Measurements from ENCODE around the gene TGM6. TPM values are rescaled to one million over a fixed set of nuclear protein-coding genes. Genes with fewer than 3 reads are reported as not detected.

TGM6 gene
- total RNA-seq, 4 donors from 2014 or later = 0.65 TPM; not detected in 3

DNA sequence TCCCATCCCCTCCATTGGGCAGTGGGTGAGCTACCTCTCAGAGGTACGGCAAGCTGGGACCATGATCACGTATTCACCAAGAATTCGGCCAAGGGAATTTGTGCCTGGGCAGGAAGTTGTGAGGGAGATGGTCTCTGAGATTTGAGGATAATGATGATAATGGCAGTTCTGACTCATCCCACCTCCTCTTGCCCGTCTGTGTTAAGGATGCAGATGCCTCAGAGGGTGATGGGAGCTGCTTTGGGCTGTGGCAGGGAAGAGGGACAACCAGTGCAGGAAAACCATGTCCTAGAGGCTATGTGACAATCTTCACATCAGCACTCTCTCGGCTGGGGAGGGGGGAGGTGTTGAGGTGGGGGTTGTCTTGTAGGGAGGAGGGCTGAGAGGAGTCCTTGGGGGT lies 4.3 kb downstream of the TGM6 start:
- H3K4me3 ChIP-seq (ENCODE audit: low read depth, poor library complexity, severe bottlenecking) = no peak overlapping the region
- intact Hi-C loops (cut with DNase I; ENCODE audit: low total_unique reads) = no loop called here
- TF ChIP-seq, protein P1, sequence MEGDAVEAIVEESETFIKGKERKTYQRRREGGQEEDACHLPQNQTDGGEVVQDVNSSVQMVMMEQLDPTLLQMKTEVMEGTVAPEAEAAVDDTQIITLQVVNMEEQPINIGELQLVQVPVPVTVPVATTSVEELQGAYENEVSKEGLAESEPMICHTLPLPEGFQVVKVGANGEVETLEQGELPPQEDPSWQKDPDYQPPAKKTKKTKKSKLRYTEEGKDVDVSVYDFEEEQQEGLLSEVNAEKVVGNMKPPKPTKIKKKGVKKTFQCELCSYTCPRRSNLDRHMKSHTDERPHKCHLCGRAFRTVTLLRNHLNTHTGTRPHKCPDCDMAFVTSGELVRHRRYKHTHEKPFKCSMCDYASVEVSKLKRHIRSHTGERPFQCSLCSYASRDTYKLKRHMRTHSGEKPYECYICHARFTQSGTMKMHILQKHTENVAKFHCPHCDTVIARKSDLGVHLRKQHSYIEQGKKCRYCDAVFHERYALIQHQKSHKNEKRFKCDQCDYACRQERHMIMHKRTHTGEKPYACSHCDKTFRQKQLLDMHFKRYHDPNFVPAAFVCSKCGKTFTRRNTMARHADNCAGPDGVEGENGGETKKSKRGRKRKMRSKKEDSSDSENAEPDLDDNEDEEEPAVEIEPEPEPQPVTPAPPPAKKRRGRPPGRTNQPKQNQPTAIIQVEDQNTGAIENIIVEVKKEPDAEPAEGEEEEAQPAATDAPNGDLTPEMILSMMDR (IDR thresholded peaks at IDR 0.05) = no peak
- no peak for TF ChIP-seq POLR2A (IDR thresholded peaks at IDR 0.05)
- peak in 1 of 2 donors; percentile 66 for DNase-seq (ENCODE audit: low spot score in 2 of 2)
- 63 to 68% methylated on average over 5 of the region's 5 CpGs for WGBS, 2 donors

- no peak overlapping the region for H3K4me3 ChIP-seq (ENCODE audit: low read depth, poor library complexity, severe bottlenecking)
- intact Hi-C loops (cut with DNase I; ENCODE audit: low total_unique reads) = no loop called here
- peak in 1 of 2 donors; percentile 68 for DNase-seq (ENCODE audit: low spot score in 2 of 2)
- WGBS, 2 donors = 49 to 59% methylated on average over 6 of the region's 6 CpGs
- TF ChIP-seq, protein P1 (IDR thresholded peaks at IDR 0.05) = no peak
Measured at GRCh38 chr20:2385496-2385895, 4.8 kb downstream of the TGM6 start.

- intact Hi-C loops (cut with DNase I; ENCODE audit: low total_unique reads) = no loop called here
- peak in 1 of 2 donors; percentile 61 for DNase-seq (ENCODE audit: low spot score in 2 of 2)
- WGBS, 2 donors = 41 to 43% methylated on average over 5 of the region's 5 CpGs
Measured at GRCh38 chr20:2386516-2387179, 5.9 kb downstream of the TGM6 start.

GRCh38 chr20:2387180-2387577 lies 6.5 kb downstream of the TGM6 start:
- no peak for TF ChIP-seq POLR2A (IDR thresholded peaks at IDR 0.05)
- TF ChIP-seq, protein P1 (IDR thresholded peaks at IDR 0.05) = no peak
- 45 to 53% methylated on average over 2 of the region's 2 CpGs for WGBS, 2 donors
- intact Hi-C loops (cut with DNase I; ENCODE audit: low total_unique reads) = no loop called here

More at GRCh38 chr20:2386516-2387179, 5.9 kb downstream of the TGM6 start:
- no peak overlapping the region for H3K4me3 ChIP-seq (ENCODE audit: low read depth, poor library complexity, severe bottlenecking)
- TF ChIP-seq, protein P1 (IDR thresholded peaks at IDR 0.05) = no peak
- TF ChIP-seq POLR2A (IDR thresholded peaks at IDR 0.05) = no peak

DNA sequence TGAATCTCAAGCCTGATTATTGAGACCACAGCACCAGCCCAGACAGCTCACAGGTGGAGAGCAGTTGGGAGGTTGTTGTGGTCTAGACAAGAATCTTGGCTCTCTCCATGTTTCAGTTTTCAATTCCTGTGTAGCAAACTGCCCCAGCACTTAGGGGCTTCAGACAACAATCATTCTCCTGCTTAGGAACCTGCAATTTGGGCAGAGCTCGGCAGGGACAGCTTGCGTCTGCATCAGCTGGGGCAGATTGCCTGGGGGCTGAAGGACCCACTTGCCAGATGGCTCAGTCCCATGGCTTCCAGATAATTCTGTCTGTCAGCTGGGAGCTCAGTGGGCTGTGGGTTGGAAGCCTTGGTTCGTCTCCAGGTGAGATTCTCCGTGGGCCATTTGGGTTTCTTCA lies 6.9 kb downstream of the TGM6 start:
- TF ChIP-seq, protein P1 (IDR thresholded peaks at IDR 0.05) = no peak
- no peak for TF ChIP-seq POLR2A (IDR thresholded peaks at IDR 0.05)
- WGBS, 2 donors = 55 to 75% methylated on average over 3 to 4 of the region's 4 CpGs
- intact Hi-C loops (cut with DNase I; ENCODE audit: low total_unique reads) = no loop called here

More at GRCh38 chr20:2387180-2387577, 6.5 kb downstream of the TGM6 start:
- no peak overlapping the region for H3K4me3 ChIP-seq (ENCODE audit: low read depth, poor library complexity, severe bottlenecking)
- peak in 1 of 2 donors; percentile 78 for DNase-seq (ENCODE audit: low spot score in 2 of 2)

More for the DNA sequence above, 6.9 kb downstream of the TGM6 start:
- peak in 1 of 2 donors; percentile 52 for DNase-seq (ENCODE audit: low spot score in 2 of 2)
- no peak overlapping the region for H3K4me3 ChIP-seq (ENCODE audit: low read depth, poor library complexity, severe bottlenecking)

Data from lower leg skin (tissue), 4 donors.